Transverse colon (tissue), 4 donors: ENCODE measurements around the gene TMEM117. TPM values are rescaled to one million over a fixed set of nuclear protein-coding genes. Genes with fewer than 3 reads are reported as not detected.

Experiments
- DNase-seq: peaks from one replicate; pipeline ENCODE4 v3.0.0-alpha.2; 2019
- H3K27ac ChIP-seq, 4 donors: fragments of 200-600 bp; sonication (generic); 2 replicates each; pipeline ENCODE4 v1.5.1; 2016 to 2018; ENCODE audit warnings: inconsistent platforms in 4 of 4
- H3K27me3 ChIP-seq: fragments of 200-600 bp; sonication (generic); 2 replicates; pipeline ENCODE4 v1.5.1; 2017; ENCODE audit warnings: inconsistent platforms
- H3K36me3 ChIP-seq, 4 donors: fragments of 200-600 bp; sonication (generic); 2 replicates each; pipeline ENCODE4 v1.5.1; 2017 to 2019; ENCODE audit warnings: inconsistent platforms in 4 of 4
- H3K4me1 ChIP-seq, 4 donors: fragments of 200-600 bp; sonication (generic); 2 replicates each; pipeline ENCODE4 v1.5.1; 2017 to 2020; ENCODE audit warnings: inconsistent platforms in 4 of 4
- H3K4me3 ChIP-seq, 4 donors: fragments of 200-600 bp; sonication (generic); 1 replicate in 1 of 4; 2 replicates in 3 of 4; pipeline versions ENCODE4 v1.5.1 to v1.6.1; 2017 to 2019; ENCODE audit warnings: inconsistent platforms in 4 of 4
- H3K9me3 ChIP-seq, 2 donors: fragments of 200-600 bp; sonication (generic); 2 replicates each; pipeline ENCODE4 v1.5.1; 2017 to 2019; ENCODE audit warnings: inconsistent platforms in 2 of 2
- EP300 ChIP-seq: sonication (generic); formaldehyde crosslinking; IDR thresholded peaks from one replicate; pipeline ENCODE4 v1.6.1; 2017; ENCODE audit warnings: antibody characterized with exemption, low read depth
- POLR2A ChIP-seq: fragments of 450-650 bp; IDR thresholded peaks from one replicate; pipeline ENCODE4 v1.6.1; 2016; ENCODE audit warnings: antibody characterized with exemption, mild to moderate bottlenecking, moderate library complexity
- POLR2AphosphoS5 ChIP-seq, 3 donors: sonication (generic); formaldehyde crosslinking; IDR thresholded peaks; one replicate each; pipeline ENCODE4 v1.6.1; 2016; ENCODE audit warnings: antibody characterized with exemption in 3 of 3
- WGBS, 2 donors: methylation state at CpG; one replicate each; pipeline ENCODE4 v1.1.5; 2018; ENCODE audit warnings: low coverage in 1 of 2; 5-methylcytosine and 5-hydroxymethylcytosine counted together
- in situ Hi-C, 4 donors: fragments of 200-750 bp; cut with MboI; loops; one replicate each; pipeline versions ENCODE4 v1.15.0 to v1.15.1; 2017; ENCODE audit warnings: low sequenced_read_pairs in 3 of 4, low pct_ligation_motif_present in 1 of 4, low pct_unique_long_range_greater_than_20kb in 1 of 4
- intact Hi-C: fragments of 100-400 bp; cut with DNase I; formaldehyde crosslinking; loops from one replicate; pipeline ENCODE4 v1.15.1; 2023; ENCODE audit warnings: low total_unique reads
- total RNA-seq, 4 donors: library from RNA; depleted of rRNA; stranded (reverse); fragments of >200 nt; gene quantifications; one replicate each; pipeline ENCODE4 v1.1.0, GENCODE V29; 2016
- TF ChIP-seq, protein P1 (sequence below), 5 experiments: fragments of 200-600 bp in 3 of 5; fragments of 450-650 bp in 2 of 5; sonication (generic) in 3 of 5; IDR thresholded peaks; 1 replicate in 2 of 5; 2 replicates in 3 of 5; pipeline ENCODE4 v1.5.1; 2016 to 2017; ENCODE audit warnings: antibody characterized with exemption in 5 of 5, inconsistent platforms in 3 of 5, mild to moderate bottlenecking in 2 of 5, moderate library complexity in 1 of 5

Gene TMEM117
- total RNA-seq, 4 donors from 2014 or later = 0.40 to 92.8 (median 25.6) TPM

GRCh38 chr12:43930032-43930431 is 94.2 kb downstream of the TMEM117 start:
- DNase-seq = no peak
- no peaks in the 10 kb centered on the region for H3K27me3 ChIP-seq
- no peak overlapping the region for H3K27ac ChIP-seq
- H3K4me1 ChIP-seq = no peaks in the 10 kb centered on the region
- in situ Hi-C loops (no loop called here), intact Hi-C loops (no loop called here)
- 50 to 100% methylated on average over 1 of the region's 1 CpG for whole genome bisulfite sequencing, 2 donors
- TF ChIP-seq POLR2AphosphoS5 (IDR thresholded peaks at IDR 0.05) = no peak
- TF ChIP-seq EP300 = no peak
- TF ChIP-seq, protein P1, sequence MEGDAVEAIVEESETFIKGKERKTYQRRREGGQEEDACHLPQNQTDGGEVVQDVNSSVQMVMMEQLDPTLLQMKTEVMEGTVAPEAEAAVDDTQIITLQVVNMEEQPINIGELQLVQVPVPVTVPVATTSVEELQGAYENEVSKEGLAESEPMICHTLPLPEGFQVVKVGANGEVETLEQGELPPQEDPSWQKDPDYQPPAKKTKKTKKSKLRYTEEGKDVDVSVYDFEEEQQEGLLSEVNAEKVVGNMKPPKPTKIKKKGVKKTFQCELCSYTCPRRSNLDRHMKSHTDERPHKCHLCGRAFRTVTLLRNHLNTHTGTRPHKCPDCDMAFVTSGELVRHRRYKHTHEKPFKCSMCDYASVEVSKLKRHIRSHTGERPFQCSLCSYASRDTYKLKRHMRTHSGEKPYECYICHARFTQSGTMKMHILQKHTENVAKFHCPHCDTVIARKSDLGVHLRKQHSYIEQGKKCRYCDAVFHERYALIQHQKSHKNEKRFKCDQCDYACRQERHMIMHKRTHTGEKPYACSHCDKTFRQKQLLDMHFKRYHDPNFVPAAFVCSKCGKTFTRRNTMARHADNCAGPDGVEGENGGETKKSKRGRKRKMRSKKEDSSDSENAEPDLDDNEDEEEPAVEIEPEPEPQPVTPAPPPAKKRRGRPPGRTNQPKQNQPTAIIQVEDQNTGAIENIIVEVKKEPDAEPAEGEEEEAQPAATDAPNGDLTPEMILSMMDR (IDR thresholded peaks at IDR 0.05) = no peak
- no peak for TF ChIP-seq POLR2A
- H3K36me3 ChIP-seq = no peaks in the 10 kb centered on the region
- no peak overlapping the region for H3K4me3 ChIP-seq
- peaks cover 7 to 12% of the 10 kb centered on the region in 2 donors for H3K9me3 ChIP-seq

GRCh38 chr12:43931187-43931586 is 95.3 kb downstream of the TMEM117 start:
- H3K4me3 ChIP-seq = no peak overlapping the region
- in situ Hi-C loops = no loop called here
- TF ChIP-seq EP300 (no peak), POLR2AphosphoS5 (IDR thresholded peaks at IDR 0.05) (no peak), POLR2A (no peak)
- TF ChIP-seq, protein P1 (IDR thresholded peaks at IDR 0.05) = no peak
- H3K27me3 ChIP-seq = no peaks in the 10 kb centered on the region
- H3K4me1 ChIP-seq = no peaks in the 10 kb centered on the region
- H3K27ac ChIP-seq = no peak overlapping the region
- no peak for DNase-seq
- 92 to 95% methylated on average over 2 of the region's 2 CpGs for WGBS, 2 donors
- intact Hi-C loops = no loop called here
- no peaks in the 10 kb centered on the region for H3K36me3 ChIP-seq
- peaks cover 7 to 12% of the 10 kb centered on the region in 2 donors for H3K9me3 ChIP-seq

DNA sequence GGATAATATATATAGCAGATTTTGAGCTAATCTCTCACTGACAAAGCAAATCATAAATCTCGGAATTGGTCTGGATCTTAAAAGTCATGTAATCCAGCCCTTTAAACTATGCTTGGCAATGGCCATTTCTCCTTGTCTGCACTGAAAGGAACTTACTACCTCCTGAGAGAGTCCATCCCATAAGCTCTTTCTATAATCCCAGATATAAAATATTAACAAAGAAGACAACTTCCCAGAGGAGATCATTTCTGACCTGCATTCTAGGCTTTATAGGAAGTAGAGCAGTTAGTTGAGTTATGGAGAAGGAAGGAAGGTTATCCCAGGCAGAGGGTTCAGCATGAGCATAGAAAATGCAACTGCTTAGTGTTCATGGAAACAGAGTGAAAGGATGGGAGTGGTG is 99.7 kb downstream of the TMEM117 start:
- H3K9me3 ChIP-seq = peaks cover 7 to 12% of the 10 kb centered on the region in 2 donors
- no peaks in the 10 kb centered on the region for H3K4me1 ChIP-seq
- no peaks in the 10 kb centered on the region for H3K36me3 ChIP-seq
- H3K27ac ChIP-seq = no peak overlapping the region
- TF ChIP-seq POLR2AphosphoS5 (IDR thresholded peaks at IDR 0.05) (no peak), POLR2A (no peak), EP300 (no peak)
- TF ChIP-seq, protein P1 (IDR thresholded peaks at IDR 0.05) = no peak
- WGBS, 2 donors = 85 to 95% methylated on average over 1 of the region's 1 CpG
- intact Hi-C loops (no loop called here), in situ Hi-C loops (no loop called here)
- H3K27me3 ChIP-seq = no peaks in the 10 kb centered on the region
- no peak for DNase-seq
- no peak overlapping the region for H3K4me3 ChIP-seq

DNA sequence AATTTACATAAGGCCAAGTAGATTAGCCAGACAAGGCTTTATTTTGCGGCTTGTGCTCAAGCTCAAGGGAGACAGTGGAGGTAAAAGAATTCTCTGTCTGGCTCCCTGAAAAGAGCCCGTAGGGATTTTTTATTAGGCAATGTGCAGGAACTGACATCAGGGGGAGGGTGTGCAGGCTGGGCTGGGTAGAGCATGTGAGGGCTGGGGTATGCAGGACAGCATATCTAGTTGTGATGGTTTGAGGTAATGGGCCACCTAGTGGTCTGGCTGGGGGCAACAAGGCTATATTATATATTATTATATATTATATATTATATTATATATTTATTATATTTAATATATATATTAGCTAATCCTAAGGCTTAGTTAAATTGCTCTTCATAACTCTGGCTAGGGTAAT is 102.1 kb downstream of the TMEM117 start:
- no peaks in the 10 kb centered on the region for H3K9me3 ChIP-seq
- H3K27ac ChIP-seq = no peak overlapping the region
- no peak for DNase-seq
- in situ Hi-C loops = no loop called here
- H3K36me3 ChIP-seq = no peaks in the 10 kb centered on the region
- no peaks in the 10 kb centered on the region for H3K4me1 ChIP-seq
- H3K27me3 ChIP-seq = no peaks in the 10 kb centered on the region
- intact Hi-C loops = no loop called here
- no peak overlapping the region for H3K4me3 ChIP-seq
- 74 to 76% methylated on average over 2 of the region's 2 CpGs for WGBS, 2 donors
- TF ChIP-seq EP300 = no peak
- TF ChIP-seq POLR2A = no peak
- TF ChIP-seq, protein P1 (IDR thresholded peaks at IDR 0.05) = no peak
